OCI-LY1 (cell line): ENCODE results near the gene DLX4.

Experiments
- H2AFZ ChIP-seq: fragments of 200-600 bp; sonication (generic), shearing (Covaris generic); 2 replicates; pipeline ENCODE4 v1.6.0; 2014; ENCODE audit warnings: antibody characterized with exemption, mild to moderate bottlenecking, low read length
- H3F3A ChIP-seq: fragments of 200-600 bp; sonication (generic), shearing (Covaris generic); 2 replicates; pipeline ENCODE4 v1.6.0; 2014; ENCODE audit warnings: mild to moderate bottlenecking, antibody characterized with exemption, low read length, moderate library complexity; ENCODE audit not compliant: insufficient read depth
- H3K27ac ChIP-seq: fragments of 200-600 bp; sonication (generic); 2 replicates; pipeline ENCODE4 v1.5.1; 2014; ENCODE audit warnings: low read length, mixed run types, mild to moderate bottlenecking, low read depth; ENCODE audit not compliant: poor library complexity, severe bottlenecking
- H3K27me3 ChIP-seq: fragments of 200-600 bp; sonication (generic); 2 replicates; pipeline ENCODE4 v1.6.0; 2014; ENCODE audit warnings: antibody characterized with exemption, mild to moderate bottlenecking, low read length, moderate library complexity; ENCODE audit not compliant: insufficient read depth
- H3K36me3 ChIP-seq: fragments of 200-600 bp; sonication (generic); 2 replicates; pipeline ENCODE4 v1.6.1; 2014; ENCODE audit warnings: mild to moderate bottlenecking, antibody characterized with exemption, low read length, moderate library complexity, mixed read lengths; ENCODE audit not compliant: insufficient read depth
- H3K4me1 ChIP-seq: fragments of 200-600 bp; sonication (generic); 2 replicates; pipeline ENCODE4 v1.5.1; 2014; ENCODE audit warnings: mild to moderate bottlenecking, low read length, moderate library complexity; ENCODE audit not compliant: insufficient read depth, severe bottlenecking
- H3K4me2 ChIP-seq: fragments of 200-600 bp; sonication (generic), shearing (Covaris generic); 2 replicates; pipeline ENCODE4 v1.6.1; 2014; ENCODE audit warnings: low read length
- H3K4me3 ChIP-seq: fragments of 200-600 bp; sonication (generic); 2 replicates; pipeline ENCODE4 v1.5.1; 2014; ENCODE audit warnings: low read length, low read depth, mild to moderate bottlenecking, mixed read lengths; ENCODE audit not compliant: poor library complexity, severe bottlenecking
- H3K79me2 ChIP-seq: fragments of 200-600 bp; shearing (Covaris generic); 2 replicates; pipeline ENCODE4 v1.6.1; 2016; ENCODE audit warnings: mixed run types, low read length, mixed read lengths; ENCODE audit not compliant: insufficient read depth
- H3K9ac ChIP-seq: fragments of 200-600 bp; sonication (generic), shearing (Covaris generic); 2 replicates; pipeline ENCODE4 v1.6.1; 2014; ENCODE audit warnings: mild to moderate bottlenecking, low read length, mixed read lengths
- H3K9me2 ChIP-seq: fragments of 200-600 bp; sonication (generic), shearing (Covaris generic); 2 replicates; pipeline ENCODE4 v1.6.1; 2014; ENCODE audit warnings: low read depth, mild to moderate bottlenecking, low read length, mixed read lengths
- H3K9me3 ChIP-seq: fragments of 200-600 bp; shearing (Covaris generic); 2 replicates; pipeline ENCODE4 v1.6.1; 2014; ENCODE audit warnings: low read length, mixed read lengths
- H4K20me1 ChIP-seq: fragments of 200-600 bp; sonication (generic), shearing (Covaris generic); 2 replicates; pipeline ENCODE4 v1.6.0; 2016; ENCODE audit warnings: mild to moderate bottlenecking, low read length; ENCODE audit not compliant: insufficient read depth
- CTCF ChIP-seq: fragments of 200-600 bp; sonication (generic), shearing (Covaris generic); IDR thresholded peaks from 2 replicates; pipeline ENCODE4 v1.5.1; 2017; ENCODE audit warnings: mild to moderate bottlenecking, antibody characterized with exemption, low read length, moderate library complexity, mixed read lengths
- EZH2 ChIP-seq: fragments of 200-600 bp; sonication (generic), shearing (Covaris generic); IDR thresholded peaks from 2 replicates; pipeline ENCODE4 v1.8.0; 2017; ENCODE audit warnings: borderline replicate concordance, mixed run types, mild to moderate bottlenecking, antibody characterized with exemption, low read length, moderate library complexity, mixed read lengths

The DLX4 gene

GRCh38 chr17:49962599-49963308 lies 6.2 kb upstream of the DLX4 start:
- H3K9ac ChIP-seq, result no peak overlapping the region
- no peaks in the 10 kb centered on the region for H3K36me3 ChIP-seq
- no peak overlapping the region for H3K27ac ChIP-seq
- no peaks in the 10 kb centered on the region for H3K79me2 ChIP-seq
- peaks cover 4% of the 10 kb centered on the region; the same call in 1 of the 2 replicates for H3K27me3 ChIP-seq
- H3K4me2 ChIP-seq, result no peak overlapping the region
- no peaks in the 10 kb centered on the region for H3K9me3 ChIP-seq
- H3F3A ChIP-seq, result no peaks in the 10 kb centered on the region
- H2AFZ ChIP-seq, result no peak overlapping the region
- no peaks in the 10 kb centered on the region for H3K9me2 ChIP-seq
- H4K20me1 ChIP-seq, result no peaks in the 10 kb centered on the region
- TF ChIP-seq CTCF (no peak), EZH2 (no peak)
- H3K4me1 ChIP-seq, result no peaks in the 10 kb centered on the region
- H3K4me3 ChIP-seq, result no peak overlapping the region

GRCh38 chr17:49963309-49963625 lies 5.7 kb upstream of the DLX4 start:
- Histone ChIP-seq H3K79me2 (no peaks in the 10 kb centered on the region), H3K9me3 (no peaks in the 10 kb centered on the region), H3K4me2 (no peak overlapping the region), H3F3A (no peaks in the 10 kb centered on the region; the same call in 1 of the 2 replicates), H3K9ac (no peak overlapping the region), H3K9me2 (no peaks in the 10 kb centered on the region), H4K20me1 (no peaks in the 10 kb centered on the region), H3K27me3 (peaks cover 8% of the 10 kb centered on the region; the same call in 1 of the 2 replicates), H3K4me1 (no peaks in the 10 kb centered on the region), H3K4me3 (no peak overlapping the region), H2AFZ (no peak overlapping the region), H3K36me3 (no peaks in the 10 kb centered on the region), H3K27ac (no peak overlapping the region)
- TF ChIP-seq EZH2 (no peak), CTCF (no peak)

- no peak overlapping the region for H3K4me2 ChIP-seq
- no peaks in the 10 kb centered on the region for H4K20me1 ChIP-seq
- H3K9ac ChIP-seq, result no peak overlapping the region
- H3K9me3 ChIP-seq, result no peaks in the 10 kb centered on the region
- H3K4me3 ChIP-seq, result no peak overlapping the region
- H3K27ac ChIP-seq, result no peak overlapping the region
- H3K79me2 ChIP-seq, result no peaks in the 10 kb centered on the region
- peaks cover 9% of the 10 kb centered on the region; the same call in 1 of the 2 replicates for H3K27me3 ChIP-seq
- no peaks in the 10 kb centered on the region for H3K9me2 ChIP-seq
- no peak overlapping the region for H2AFZ ChIP-seq
- H3K36me3 ChIP-seq, result no peaks in the 10 kb centered on the region
- no peak for TF ChIP-seq CTCF
- TF ChIP-seq EZH2, result no peak
- no peaks in the 10 kb centered on the region; the same call in 1 of the 2 replicates for H3F3A ChIP-seq
- H3K4me1 ChIP-seq, result peaks cover 2% of the 10 kb centered on the region
These were observed 5.2 kb upstream of the DLX4 start for GRCh38 chr17:49963626-49964302.
